HG02970 (cell line): Measurements from ENCODE around the gene COA1.
"Not testable (repeated sequence)": the region's sequence is repeated elsewhere in the genome, so short reads cannot be mapped to it uniquely, and the experiment has no call there.

Experiments
- ATAC-seq: cut with Tn5 transposase; IDR thresholded peaks from one replicate; pipeline ENCODE4 v1.9.1; 2021; ENCODE audit warnings: mild to moderate bottlenecking, moderate library complexity, moderate number of reproducible peaks; ENCODE audit not compliant: unreplicated experiment, low FRiP score

Gene COA1

GRCh38 chr7:43637114-43637806, 92.1 kb downstream of the COA1 start:
- no peak for ATAC-seq

- no peak for ATAC-seq
These were observed 93.2 kb downstream of the COA1 start for GRCh38 chr7:43636093-43636492.

DNA sequence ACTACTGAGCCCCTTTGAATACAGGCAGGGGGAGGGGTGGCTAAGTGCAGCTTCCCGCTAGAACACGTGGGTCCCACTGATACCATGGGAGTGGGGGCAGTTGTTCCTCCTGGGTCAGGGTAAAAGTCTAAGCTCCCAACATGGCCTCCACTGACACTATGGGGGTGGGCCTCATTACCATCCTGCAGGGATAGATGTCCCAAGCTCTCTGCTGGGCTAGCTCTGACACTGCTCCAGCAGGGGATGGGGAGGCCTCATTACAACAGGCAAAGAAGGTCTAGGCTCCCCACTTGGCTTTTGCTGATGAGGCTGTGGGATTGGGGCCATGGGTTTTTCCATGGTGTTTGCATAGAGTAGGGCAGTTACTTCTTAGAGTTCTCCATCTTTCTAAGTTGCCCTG, 94.9 kb downstream of the COA1 start:
- ATAC-seq = no peak

GRCh38 chr7:43632746-43633145, 96.6 kb downstream of the COA1 start:
- ATAC-seq = no peak

- no peak for ATAC-seq
These were observed 97.8 kb downstream of the COA1 start for GRCh38 chr7:43631559-43631958.

DNA sequence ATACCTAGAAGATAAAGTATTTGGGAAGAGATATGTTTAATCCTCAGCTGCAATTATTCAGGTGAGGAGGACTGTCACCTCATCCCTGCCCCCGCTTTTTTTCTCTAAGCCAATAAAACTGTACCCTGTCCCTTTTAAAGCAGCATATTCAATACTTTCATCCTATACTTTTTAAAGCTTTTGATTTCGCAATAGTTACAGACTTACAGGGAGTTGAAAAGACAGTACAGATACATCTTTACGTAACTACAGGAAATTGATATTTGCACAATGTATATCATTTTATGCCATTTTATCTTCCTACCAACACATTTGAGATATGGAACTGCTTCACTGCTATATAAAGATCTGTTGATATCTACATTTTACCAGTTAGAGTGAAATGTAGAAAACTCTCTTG, 98.8 kb downstream of the COA1 start:
- ATAC-seq = no peak

GRCh38 chr7:43629857-43630256, 99.5 kb downstream of the COA1 start:
- ATAC-seq = no peak

DNA sequence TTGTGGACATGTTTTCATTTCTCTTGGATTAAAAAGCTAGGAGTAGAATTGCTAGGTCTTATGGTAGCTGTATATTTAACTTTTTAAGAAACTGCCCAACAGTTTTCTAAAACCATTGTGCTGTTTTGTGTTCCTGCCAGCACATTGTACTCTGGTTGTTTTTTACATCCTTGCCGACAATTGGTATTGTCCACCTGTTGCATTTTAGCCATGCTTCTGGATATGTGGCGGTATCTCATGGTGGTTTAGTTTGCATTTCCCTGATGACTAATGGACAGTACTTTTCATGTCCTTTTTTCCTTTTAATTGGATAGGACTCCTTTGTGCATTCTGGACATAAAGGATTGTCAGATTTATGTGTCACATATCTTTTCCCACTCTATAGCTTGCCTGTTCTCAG, 100.9 kb downstream of the COA1 start:
- no peak for ATAC-seq

DNA sequence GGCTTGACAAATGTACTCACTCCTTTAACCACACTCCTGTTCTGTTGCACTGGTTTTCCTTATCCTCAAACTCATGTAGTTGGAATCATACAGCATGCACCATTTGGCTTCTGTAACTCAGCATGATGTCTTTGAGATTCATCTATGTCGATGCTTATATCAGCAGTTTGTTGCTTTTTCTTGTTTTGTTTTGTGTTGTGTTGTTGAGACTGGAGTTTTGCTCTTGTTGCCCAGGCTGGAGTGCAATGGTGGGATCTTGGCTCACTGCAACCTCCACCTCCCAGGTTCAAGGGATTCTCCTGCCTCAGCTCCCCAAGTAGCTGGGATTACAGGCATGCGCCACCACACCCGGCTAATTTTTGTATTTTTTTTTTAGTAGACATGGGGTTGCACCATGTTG, 101.5 kb downstream of the COA1 start:
- not testable (repeated sequence) for ATAC-seq

DNA sequence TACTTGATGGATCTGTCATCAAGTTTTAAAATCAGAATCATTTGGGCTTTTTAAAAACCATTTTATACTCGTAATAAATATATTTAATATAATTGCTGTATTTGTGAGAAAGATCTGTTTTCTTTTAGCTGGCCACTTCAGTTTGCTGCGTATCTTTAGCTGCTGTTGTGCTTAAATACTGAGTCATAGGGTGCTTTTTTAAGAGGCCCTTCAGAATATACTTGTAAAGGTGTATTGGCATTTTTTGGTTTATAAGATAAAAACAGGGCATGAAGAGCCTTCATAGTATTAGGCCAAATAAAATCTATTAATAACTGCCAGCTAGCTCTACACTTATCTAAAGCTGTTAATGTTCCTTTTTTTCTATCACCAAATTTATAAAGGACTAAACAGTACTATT, 102.6 kb downstream of the COA1 start:
- ATAC-seq = no peak

- no peak for ATAC-seq
These were observed 103.3 kb downstream of the COA1 start for GRCh38 chr7:43625980-43626379.

DNA sequence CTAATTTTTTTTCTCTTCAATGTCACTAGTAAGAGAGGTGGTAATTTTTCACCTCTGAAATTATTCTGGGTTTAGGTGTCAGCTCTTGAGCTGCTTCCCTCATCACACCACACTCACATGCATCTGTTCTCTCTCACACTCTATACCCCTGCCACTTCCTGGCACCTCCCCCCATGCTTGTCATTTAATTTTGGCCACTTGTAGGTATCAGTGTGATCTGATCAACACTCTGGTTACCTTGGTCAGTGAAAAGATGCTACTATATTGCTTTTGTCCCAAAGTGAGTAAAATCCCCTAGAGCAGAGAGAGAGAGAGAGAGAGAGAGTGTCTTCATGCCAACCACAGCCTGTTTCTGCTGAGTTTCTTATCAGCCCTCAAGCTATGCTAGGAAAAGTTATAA, 103.9 kb downstream of the COA1 start:
- no peak for ATAC-seq

GRCh38 chr7:43624156-43624555, 105.2 kb downstream of the COA1 start:
- no peak for ATAC-seq

- ATAC-seq = no peak
These were observed 107.4 kb downstream of the COA1 start for GRCh38 chr7:43621729-43622448.

GRCh38 chr7:43619213-43620012, 109.9 kb downstream of the COA1 start:
- ATAC-seq = no peak

- no peak for ATAC-seq
These were observed 111.2 kb downstream of the COA1 start for GRCh38 chr7:43618073-43618472.

GRCh38 chr7:43616977-43617376, 112.3 kb downstream of the COA1 start:
- no peak for ATAC-seq

DNA sequence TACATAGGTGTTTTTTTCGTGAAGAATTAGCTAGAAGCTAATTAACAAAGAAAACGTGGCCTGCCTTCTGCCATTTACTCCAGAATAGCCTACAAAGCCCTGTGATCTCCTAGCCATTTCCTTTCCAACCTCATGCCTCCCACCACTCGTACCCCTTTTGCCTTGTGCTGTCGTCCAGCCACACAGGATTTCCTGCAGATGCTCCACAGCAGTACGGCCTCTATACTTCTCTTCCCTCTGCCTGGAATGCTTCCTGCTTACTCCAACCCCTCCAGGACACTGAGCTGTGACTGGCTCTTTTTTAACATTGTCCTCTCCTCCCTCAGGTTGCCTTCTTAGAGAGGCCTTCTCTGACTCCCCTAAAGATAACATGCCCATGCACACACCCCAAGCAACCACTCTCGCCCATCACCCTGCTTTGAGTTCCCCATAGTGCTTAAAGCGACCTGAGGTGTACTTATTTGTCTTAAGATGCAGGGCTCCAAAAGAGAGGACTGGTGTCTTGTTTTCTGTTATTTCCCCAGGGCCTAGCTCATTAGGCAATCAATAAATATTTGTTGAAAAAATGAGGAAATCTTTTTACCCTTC, 113.7 kb downstream of the COA1 start:
- no peak for ATAC-seq

GRCh38 chr7:43612599-43613589, 116.4 kb downstream of the COA1 start:
- ATAC-seq = no peak

- no peak for ATAC-seq
These were observed 117.2 kb downstream of the COA1 start for GRCh38 chr7:43612128-43612527.
